HG02885 (cell line): Measurements from ENCODE around the gene ZMYND11.
"Not testable (repeated sequence)": the region's sequence is repeated elsewhere in the genome, so short reads cannot be mapped to it uniquely, and the experiment has no call there.

ENCODE experiments used
- ATAC-seq: cut with Tn5 transposase; IDR thresholded peaks from one replicate; pipeline ENCODE4 v1.9.1; 2021; ENCODE audit warnings: mild to moderate bottlenecking; ENCODE audit not compliant: unreplicated experiment, poor library complexity

Gene ZMYND11

GRCh38 chr10:241451-241850 is 106.2 kb downstream of the ZMYND11 start:
- no peak for ATAC-seq

GRCh38 chr10:241966-242643 is 106.8 kb downstream of the ZMYND11 start:
- ATAC-seq, result no peak

GRCh38 chr10:244227-244626 is 109.0 kb downstream of the ZMYND11 start:
- no peak for ATAC-seq

GRCh38 chr10:246431-246830 is 111.2 kb downstream of the ZMYND11 start:
- no peak for ATAC-seq

- ATAC-seq, result no peak
Observed at GRCh38 chr10:247480-247879, 112.2 kb downstream of the ZMYND11 start.

GRCh38 chr10:248307-248706 is 113.1 kb downstream of the ZMYND11 start:
- ATAC-seq, result no peak

- ATAC-seq, result no peak
Observed at GRCh38 chr10:251982-252582, 116.8 kb downstream of the ZMYND11 start.

- ATAC-seq, result no peak
Observed at GRCh38 chr10:260819-261429, 125.7 kb downstream of the ZMYND11 start.

GRCh38 chr10:264160-265073 is 129.2 kb downstream of the ZMYND11 start:
- ATAC-seq, result not testable (repeated sequence)

GRCh38 chr10:265074-265440 is 129.8 kb downstream of the ZMYND11 start:
- ATAC-seq, result not testable (repeated sequence)

- not testable (repeated sequence) for ATAC-seq
Observed at GRCh38 chr10:265816-266588, 130.7 kb downstream of the ZMYND11 start.

GRCh38 chr10:266974-267425 is 131.7 kb downstream of the ZMYND11 start:
- no peak for ATAC-seq

GRCh38 chr10:267705-268104 is 132.4 kb downstream of the ZMYND11 start:
- ATAC-seq, result no peak

- no peak for ATAC-seq
Observed at GRCh38 chr10:269440-270074, 134.3 kb downstream of the ZMYND11 start.

GRCh38 chr10:271201-271600 is 135.9 kb downstream of the ZMYND11 start:
- ATAC-seq, result no peak

- ATAC-seq, result no peak
Observed at GRCh38 chr10:271722-272121, 136.5 kb downstream of the ZMYND11 start.

GRCh38 chr10:273088-273487 is 137.8 kb downstream of the ZMYND11 start:
- no peak for ATAC-seq

- no peak for ATAC-seq
Observed at GRCh38 chr10:274866-275265, 139.6 kb downstream of the ZMYND11 start.

GRCh38 chr10:275680-276079 is 140.4 kb downstream of the ZMYND11 start:
- ATAC-seq, result no peak
